Activated T-cell treated with anti-CD3 and anti-CD28 coated beads for 4 hours (primary cell): ENCODE data around the gene POU5F1.
"Not testable (repeated sequence)": the region's sequence is repeated elsewhere in the genome, so short reads cannot be mapped to it uniquely, and the experiment has no call there.

Experiments
- DNase-seq: peaks from one replicate; pipeline ENCODE4 v3.0.0-alpha.2; 2020

POU5F1 gene

GRCh38 chr6:31190488-31190887 lies 20.0 kb upstream of the POU5F1 start:
- no peak for DNase-seq

GRCh38 chr6:31189223-31189622 lies 18.7 kb upstream of the POU5F1 start:
- DNase-seq, result not testable (repeated sequence)

GRCh38 chr6:31187780-31188194 lies 17.3 kb upstream of the POU5F1 start:
- no peak for DNase-seq

- DNase-seq, result no peak
Measured at GRCh38 chr6:31186052-31186734, 15.7 kb upstream of the POU5F1 start.

GRCh38 chr6:31185695-31186051 lies 15.2 kb upstream of the POU5F1 start:
- DNase-seq, result not testable (repeated sequence)

GRCh38 chr6:31183859-31184258 lies 13.4 kb upstream of the POU5F1 start:
- DNase-seq, result not testable (repeated sequence)

- DNase-seq, result not testable (repeated sequence)
Measured at GRCh38 chr6:31183287-31183686, 12.8 kb upstream of the POU5F1 start.

- peak; percentile 33 for DNase-seq
Measured at GRCh38 chr6:31180500-31180899, 10.0 kb upstream of the POU5F1 start.

GRCh38 chr6:31179896-31180295 lies 9.4 kb upstream of the POU5F1 start:
- no peak for DNase-seq

- DNase-seq, result no peak
Measured at GRCh38 chr6:31179042-31179386, 8.5 kb upstream of the POU5F1 start.

GRCh38 chr6:31178143-31179041 lies 7.9 kb upstream of the POU5F1 start:
- DNase-seq, result no peak

GRCh38 chr6:31175971-31176370 lies 5.5 kb upstream of the POU5F1 start:
- DNase-seq, result no peak

- DNase-seq, result no peak
Measured at GRCh38 chr6:31174378-31174777, 3.9 kb upstream of the POU5F1 start.

- DNase-seq, result no peak
Measured at GRCh38 chr6:31173406-31173805, 2.9 kb upstream of the POU5F1 start.

GRCh38 chr6:31172973-31173384 lies 2.5 kb upstream of the POU5F1 start:
- no peak for DNase-seq

GRCh38 chr6:31171931-31172905 lies 1.7 kb upstream of the POU5F1 start:
- DNase-seq, result no peak

- DNase-seq, result no peak
Measured at GRCh38 chr6:31170987-31171671, 647 bp upstream of the POU5F1 start.

GRCh38 chr6:31169858-31170599 lies 453 bp downstream of the POU5F1 start:
- not testable (repeated sequence) for DNase-seq

- DNase-seq, result no peak
Measured at GRCh38 chr6:31169123-31169857, 1.2 kb downstream of the POU5F1 start.

GRCh38 chr6:31168606-31169005 lies 1.9 kb downstream of the POU5F1 start:
- DNase-seq, result no peak

GRCh38 chr6:31165986-31166385 lies 4.5 kb downstream of the POU5F1 start:
- no peak for DNase-seq
